HepG2 (cell line): ENCODE measurements around the gene MT1A. TPM values are rescaled to one million over a fixed set of nuclear protein-coding genes. Genes with fewer than 3 reads are reported as not detected.

Experiments used
- ATRX ChIP-seq: sonication (generic); formaldehyde crosslinking; IDR thresholded peaks from 2 replicates; pipeline ENCODE4 v1.4.0; 2020; ENCODE audit warnings: missing genetic modification reagents, borderline replicate concordance
- CBX5 ChIP-seq: sonication (generic); formaldehyde crosslinking; IDR thresholded peaks from 2 replicates; pipeline ENCODE4 v1.4.0; 2020; ENCODE audit warnings: missing genetic modification reagents, borderline replicate concordance
- CEBPZ ChIP-seq: IDR thresholded peaks from 2 replicates; pipeline ENCODE4 v1.6.1; 2012; ENCODE audit warnings: low read length, improper control_type of control experiment
- DRAP1 ChIP-seq: IDR thresholded peaks from 2 replicates; pipeline ENCODE4 v1.6.1; 2016; ENCODE audit warnings: missing genetic modification reagents, missing compliant biosample characterization
- EED ChIP-seq: sonication (generic); formaldehyde crosslinking; IDR thresholded peaks from 2 replicates; pipeline ENCODE4 v1.5.0; 2020; ENCODE audit warnings: mild to moderate bottlenecking, missing genetic modification reagents
- KLF16 ChIP-seq, 2 experiments: sonication (generic) in 1 of 2; formaldehyde crosslinking in 1 of 2; IDR thresholded peaks; 2 replicates each; pipeline versions ENCODE4 v1.6.1 to v1.8.0; 2016 to 2023; ENCODE audit warnings: missing genetic modification reagents in 2 of 2, missing compliant biosample characterization in 1 of 2
- SNAPC2 ChIP-seq: sonication (generic); formaldehyde crosslinking; IDR thresholded peaks from 2 replicates; pipeline ENCODE4 v1.8.1; 2022; ENCODE audit warnings: mild to moderate bottlenecking, missing genetic modification reagents
- SNRNP70 ChIP-seq: fragments of 200-400 bp; formaldehyde crosslinking; IDR thresholded peaks from 2 replicates; pipeline ENCODE4 v1.6.1; 2017; ENCODE audit warnings: mild to moderate bottlenecking, low read depth, low read length, moderate library complexity
- TBX2 ChIP-seq: sonication (generic); formaldehyde crosslinking; IDR thresholded peaks from 2 replicates; pipeline ENCODE4 v1.5.0; 2020; ENCODE audit warnings: missing genetic modification reagents, mild to moderate bottlenecking, borderline replicate concordance
- TFDP2 ChIP-seq: sonication (generic); formaldehyde crosslinking; IDR thresholded peaks from 2 replicates; pipeline ENCODE4 v1.4.0; 2020; ENCODE audit warnings: missing genetic modification reagents
- ZKSCAN8 ChIP-seq: IDR thresholded peaks from 2 replicates; pipeline ENCODE4 v1.6.1; 2016; ENCODE audit warnings: borderline replicate concordance, missing genetic modification reagents, missing compliant biosample characterization
- ZNF407 ChIP-seq: sonication (generic); formaldehyde crosslinking; IDR thresholded peaks from one replicate; pipeline ENCODE4 v1.5.1; 2020; ENCODE audit warnings: mild to moderate bottlenecking, missing genetic modification reagents; ENCODE audit errors: not compliant biosample characterization
- ZNF468 ChIP-seq: sonication (generic); formaldehyde crosslinking; IDR thresholded peaks from 2 replicates; pipeline ENCODE4 v1.8.0; 2022; ENCODE audit warnings: mild to moderate bottlenecking, moderate library complexity, missing genetic modification reagents
- ZNF775 ChIP-seq: sonication (generic); formaldehyde crosslinking; IDR thresholded peaks from 2 replicates; pipeline ENCODE4 v1.4.0; 2020; ENCODE audit warnings: missing genetic modification reagents, mild to moderate bottlenecking, moderate library complexity, borderline replicate concordance
- ZNF879 ChIP-seq: sonication (generic); formaldehyde crosslinking; IDR thresholded peaks from 2 replicates; pipeline ENCODE4 v1.8.1; 2023; ENCODE audit warnings: missing genetic modification reagents
- polyA plus RNA-seq, 8 experiments: library from polyadenylated mRNA; depleted of rRNA in 3 of 8; stranded (reverse) in 7 of 8; unstranded in 1 of 8; fragments of >200 nt; fragmentation: Illumina TruSeq in 4 of 8; extraction: Trizol in 4 of 8; gene quantifications; 2 replicates each; pipeline versions ENCODE4 v1.2.1 to v1.2.3, GENCODE V29; 2011 to 2016; ENCODE audit warnings: low read depth in 4 of 8, missing spikeins in 1 of 8, mixed read lengths in 1 of 8; ENCODE audit not compliant: insufficient read depth in 1 of 8
- total RNA-seq, 5 experiments: library from RNA; depleted of rRNA; stranded (reverse); fragments of >200 nt; fragmentation: Illumina TruSeq; extraction: Trizol; gene quantifications; 2 replicates each; pipeline ENCODE4 v1.2.3, GENCODE V29; 2016; ENCODE audit warnings: low read depth in 1 of 5

Gene MT1A
- total and polyA plus RNA-seq, 2 of the 13 experiments (the other 11 are each of a cell fraction or from before 2014, with no cell fraction given) = 8.3 to 10.4 TPM

- TF ChIP-seq SNAPC2 (CRISPR knock-in tag) (peak; percentile 31), DRAP1 (peak; percentile 96), EED (CRISPR knock-in tag) (no peak), ZKSCAN8 (CRISPR knock-in tag) (peak; percentile 14; the same call in 1 of the 2 replicates), KLF16 (CRISPR knock-in tag; IDR thresholded peaks at IDR 0.05) (0 out of 4 replicates have a peak, but pooled peaks have one; percentile 35 to 57), CBX5 (CRISPR knock-in tag) (no peak; the same call in 1 of the 2 replicates), TFDP2 (CRISPR knock-in tag) (peak; percentile 62), ZNF879 (CRISPR knock-in tag) (peak; percentile 91), ATRX (CRISPR knock-in tag) (no peak), ZNF775 (no peak), ZNF468 (no peak), SNRNP70 (no peak), TBX2 (peak; percentile 70), ZNF407 (CRISPR knock-in tag) (no peak), CEBPZ (no peak)
These were observed 43.7 kb downstream of the MT1A start, which contains the start of gene MT1X (continued) for GRCh38 chr16:56681939-56682702.
